HepG2 (cell line): ENCODE data around the gene CATSPERE. TPM values are rescaled to one million over a fixed set of nuclear protein-coding genes. Genes with fewer than 3 reads are reported as not detected.

Source experiments
- ARNT2 ChIP-seq: sonication (generic); formaldehyde crosslinking; IDR thresholded peaks from 2 replicates; pipeline ENCODE4 v1.8.0; 2022; ENCODE audit warnings: mild to moderate bottlenecking, low read depth, missing genetic modification reagents, moderate library complexity
- BORCS8-MEF2B ChIP-seq: sonication (generic); formaldehyde crosslinking; IDR thresholded peaks from 2 replicates; pipeline ENCODE4 v1.8.0; 2022; ENCODE audit warnings: mild to moderate bottlenecking, missing genetic modification reagents
- CENPBD1 ChIP-seq: sonication (generic); formaldehyde crosslinking; IDR thresholded peaks from 2 replicates; pipeline ENCODE4 v1.8.0; 2022; ENCODE audit warnings: missing genetic modification reagents, low read depth, mild to moderate bottlenecking, borderline replicate concordance
- DMAP1 ChIP-seq: IDR thresholded peaks from 2 replicates; pipeline ENCODE4 v1.6.1; 2016
- GLI4 ChIP-seq: sonication (generic); formaldehyde crosslinking; IDR thresholded peaks from 2 replicates; pipeline ENCODE4 v1.5.1; 2020; ENCODE audit warnings: missing genetic modification reagents, mild to moderate bottlenecking, moderate library complexity, borderline replicate concordance
- HNRNPL ChIP-seq: fragments of 200-400 bp; formaldehyde crosslinking; IDR thresholded peaks from 2 replicates; pipeline ENCODE4 v1.6.1; 2017; ENCODE audit warnings: mild to moderate bottlenecking, low read depth, low read length
- HOXA3 ChIP-seq: sonication (generic); formaldehyde crosslinking; IDR thresholded peaks from 2 replicates; pipeline ENCODE4 v1.5.0; 2020; ENCODE audit warnings: missing genetic modification reagents
- MBNL3 ChIP-seq: fragments of 250-450 bp; sonication (Bioruptor Pico); conservative IDR thresholded peaks from 2 replicates; pipeline ENCODE4 v1.8.0; 2022; ENCODE audit warnings: mild to moderate bottlenecking, inconsistent platforms
- RBM39 ChIP-seq: fragments of 200-400 bp; formaldehyde crosslinking; IDR thresholded peaks from one replicate; pipeline ENCODE4 v1.6.1; 2018; ENCODE audit warnings: antibody characterized with exemption, mild to moderate bottlenecking, low read depth, low read length; ENCODE audit not compliant: poor library complexity, severe bottlenecking
- SMYD3 ChIP-seq: sonication (generic); formaldehyde crosslinking; IDR thresholded peaks from 2 replicates; pipeline ENCODE4 v1.8.1; 2023; ENCODE audit warnings: mild to moderate bottlenecking, missing genetic modification reagents
- TBX3 ChIP-seq: fragments of 450-650 bp; IDR thresholded peaks from 2 replicates; pipeline ENCODE4 v1.6.1; 2017; ENCODE audit warnings: antibody characterized with exemption, mild to moderate bottlenecking, inconsistent platforms, borderline replicate concordance
- ZBTB2 ChIP-seq: sonication (generic); formaldehyde crosslinking; IDR thresholded peaks from 2 replicates; pipeline ENCODE4 v1.8.0; 2022; ENCODE audit warnings: low read depth, missing genetic modification reagents
- ZKSCAN1 ChIP-seq: fragments of 150-350 bp; IDR thresholded peaks from 2 replicates; pipeline ENCODE4 v1.6.1; 2014; ENCODE audit warnings: low read length
- ZNF543 ChIP-seq: sonication (generic); formaldehyde crosslinking; IDR thresholded peaks from 2 replicates; pipeline ENCODE4 v1.4.0; 2020; ENCODE audit warnings: mild to moderate bottlenecking, missing genetic modification reagents
- ZNF747 ChIP-seq: sonication (generic); formaldehyde crosslinking; IDR thresholded peaks from 2 replicates; pipeline ENCODE4 v1.8.1; 2023; ENCODE audit warnings: missing genetic modification reagents, mild to moderate bottlenecking, borderline replicate concordance
- polyA plus RNA-seq, 8 experiments: library from polyadenylated mRNA; depleted of rRNA in 3 of 8; stranded (reverse) in 7 of 8; unstranded in 1 of 8; fragments of >200 nt; fragmentation: Illumina TruSeq in 4 of 8; extraction: Trizol in 4 of 8; gene quantifications; 2 replicates each; pipeline versions ENCODE4 v1.2.1 to v1.2.3, GENCODE V29; 2011 to 2016; ENCODE audit warnings: low read depth in 4 of 8, missing spikeins in 1 of 8, mixed read lengths in 1 of 8; ENCODE audit not compliant: insufficient read depth in 1 of 8
- total RNA-seq, 5 experiments: library from RNA; depleted of rRNA; stranded (reverse); fragments of >200 nt; fragmentation: Illumina TruSeq; extraction: Trizol; gene quantifications; 2 replicates each; pipeline ENCODE4 v1.2.3, GENCODE V29; 2016; ENCODE audit warnings: low read depth in 1 of 5
- TF ChIP-seq, protein P1 (sequence below): sonication (generic); formaldehyde crosslinking; IDR thresholded peaks from 2 replicates; pipeline ENCODE4 v1.4.0; 2020; ENCODE audit warnings: missing genetic modification reagents, low read depth, mild to moderate bottlenecking, borderline replicate concordance
- TF ChIP-seq, protein P2 (sequence below): sonication (generic); formaldehyde crosslinking; IDR thresholded peaks from 2 replicates; pipeline ENCODE4 v1.8.0; 2022; ENCODE audit warnings: missing genetic modification reagents, mild to moderate bottlenecking, borderline replicate concordance
- TF ChIP-seq, protein P3 (sequence below): IDR thresholded peaks from 2 replicates; pipeline ENCODE4 v1.6.1; 2012; ENCODE audit warnings: low read length, improper control_type of control experiment

CATSPERE gene
- total and polyA plus RNA-seq, 2 of the 13 experiments (the other 11 are each of a cell fraction or from before 2014, with no cell fraction given): 0.34 to 0.51 TPM

DNA sequence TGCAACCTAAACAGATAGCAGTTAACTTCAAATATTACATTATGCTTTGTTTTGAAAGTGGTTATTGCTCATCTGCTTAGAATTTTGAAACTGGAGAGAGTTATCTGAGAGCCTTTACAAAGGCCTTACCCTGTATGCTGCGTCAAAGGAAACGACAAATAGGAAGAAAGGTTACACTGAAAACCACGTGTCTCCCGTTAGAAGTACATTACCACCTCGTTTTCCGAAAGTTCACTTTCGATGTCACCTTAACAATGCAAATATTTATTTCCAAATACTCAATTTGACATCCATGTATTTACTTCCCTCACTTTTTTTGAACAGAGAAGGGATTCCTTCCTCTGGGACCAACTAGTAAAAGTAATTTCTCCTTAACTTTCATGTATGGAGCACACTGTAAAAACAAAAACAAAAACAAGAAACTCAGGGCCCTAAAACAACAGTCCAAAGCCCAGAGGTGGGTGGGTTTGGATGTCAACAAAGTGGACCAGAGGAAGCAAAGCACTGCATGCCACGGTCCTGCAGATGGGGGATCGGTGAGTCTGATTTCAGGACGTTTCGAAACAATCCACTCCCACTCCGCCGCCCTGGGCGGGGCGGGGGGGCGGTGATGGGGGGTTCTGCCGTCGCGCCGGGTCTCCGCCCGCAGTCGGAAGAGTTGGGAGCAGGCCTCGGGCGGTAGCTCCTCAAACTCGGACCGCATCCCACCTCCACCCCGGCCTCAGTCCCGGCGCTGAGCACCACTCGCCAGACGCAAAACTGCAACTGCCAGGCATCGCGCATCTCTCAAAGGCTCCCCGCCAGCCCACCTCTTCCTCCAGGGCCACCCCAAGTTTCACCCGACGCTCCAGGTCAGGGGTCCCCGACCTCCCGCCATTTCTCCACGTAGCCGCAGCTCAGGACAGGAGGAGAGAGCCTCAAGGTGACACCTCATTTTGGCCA is 10.2 kb upstream of the CATSPERE start (continued):
- no peak for TF ChIP-seq GLI4 (CRISPR knock-in tag)
- no peak for TF ChIP-seq RBM39
- no peak for TF ChIP-seq ZNF543 (CRISPR knock-in tag)
- TF ChIP-seq, protein P1, sequence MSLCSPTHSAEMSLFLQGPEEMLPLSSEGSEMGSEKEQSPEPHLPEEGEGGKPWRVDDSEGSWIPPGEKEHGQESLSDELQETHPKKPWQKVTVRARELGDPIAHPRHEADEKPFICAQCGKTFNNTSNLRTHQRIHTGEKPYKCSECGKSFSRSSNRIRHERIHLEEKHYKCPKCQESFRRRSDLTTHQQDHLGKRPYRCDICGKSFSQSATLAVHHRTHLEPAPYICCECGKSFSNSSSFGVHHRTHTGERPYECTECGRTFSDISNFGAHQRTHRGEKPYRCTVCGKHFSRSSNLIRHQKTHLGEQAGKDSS (CRISPR knock-in tag): no peak
- TF ChIP-seq DMAP1 (CRISPR knock-in tag): no peak
- no peak for TF ChIP-seq ZBTB2 (CRISPR knock-in tag)
- TF ChIP-seq ARNT2 (CRISPR knock-in tag): no peak
- TF ChIP-seq HOXA3 (CRISPR knock-in tag): no peak
- no peak for TF ChIP-seq TBX3
- TF ChIP-seq CENPBD1 (CRISPR knock-in tag): no peak
- no peak for TF ChIP-seq MBNL3 (CRISPR knock-in tag)
- TF ChIP-seq ZNF747 (CRISPR knock-in tag): no peak
- TF ChIP-seq, protein P2, sequence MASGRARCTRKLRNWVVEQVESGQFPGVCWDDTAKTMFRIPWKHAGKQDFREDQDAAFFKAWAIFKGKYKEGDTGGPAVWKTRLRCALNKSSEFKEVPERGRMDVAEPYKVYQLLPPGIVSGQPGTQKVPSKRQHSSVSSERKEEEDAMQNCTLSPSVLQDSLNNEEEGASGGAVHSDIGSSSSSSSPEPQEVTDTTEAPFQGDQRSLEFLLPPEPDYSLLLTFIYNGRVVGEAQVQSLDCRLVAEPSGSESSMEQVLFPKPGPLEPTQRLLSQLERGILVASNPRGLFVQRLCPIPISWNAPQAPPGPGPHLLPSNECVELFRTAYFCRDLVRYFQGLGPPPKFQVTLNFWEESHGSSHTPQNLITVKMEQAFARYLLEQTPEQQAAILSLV (CRISPR knock-in tag): no peak
- no peak for TF ChIP-seq ZKSCAN1
- TF ChIP-seq BORCS8-MEF2B: no peak
- TF ChIP-seq, protein P3, sequence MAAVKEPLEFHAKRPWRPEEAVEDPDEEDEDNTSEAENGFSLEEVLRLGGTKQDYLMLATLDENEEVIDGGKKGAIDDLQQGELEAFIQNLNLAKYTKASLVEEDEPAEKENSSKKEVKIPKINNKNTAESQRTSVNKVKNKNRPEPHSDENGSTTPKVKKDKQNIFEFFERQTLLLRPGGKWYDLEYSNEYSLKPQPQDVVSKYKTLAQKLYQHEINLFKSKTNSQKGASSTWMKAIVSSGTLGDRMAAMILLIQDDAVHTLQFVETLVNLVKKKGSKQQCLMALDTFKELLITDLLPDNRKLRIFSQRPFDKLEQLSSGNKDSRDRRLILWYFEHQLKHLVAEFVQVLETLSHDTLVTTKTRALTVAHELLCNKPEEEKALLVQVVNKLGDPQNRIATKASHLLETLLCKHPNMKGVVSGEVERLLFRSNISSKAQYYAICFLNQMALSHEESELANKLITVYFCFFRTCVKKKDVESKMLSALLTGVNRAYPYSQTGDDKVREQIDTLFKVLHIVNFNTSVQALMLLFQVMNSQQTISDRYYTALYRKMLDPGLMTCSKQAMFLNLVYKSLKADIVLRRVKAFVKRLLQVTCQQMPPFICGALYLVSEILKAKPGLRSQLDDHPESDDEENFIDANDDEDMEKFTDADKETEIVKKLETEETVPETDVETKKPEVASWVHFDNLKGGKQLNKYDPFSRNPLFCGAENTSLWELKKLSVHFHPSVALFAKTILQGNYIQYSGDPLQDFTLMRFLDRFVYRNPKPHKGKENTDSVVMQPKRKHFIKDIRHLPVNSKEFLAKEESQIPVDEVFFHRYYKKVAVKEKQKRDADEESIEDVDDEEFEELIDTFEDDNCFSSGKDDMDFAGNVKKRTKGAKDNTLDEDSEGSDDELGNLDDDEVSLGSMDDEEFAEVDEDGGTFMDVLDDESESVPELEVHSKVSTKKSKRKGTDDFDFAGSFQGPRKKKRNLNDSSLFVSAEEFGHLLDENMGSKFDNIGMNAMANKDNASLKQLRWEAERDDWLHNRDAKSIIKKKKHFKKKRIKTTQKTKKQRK: no peak
- TF ChIP-seq HNRNPL: no peak
- TF ChIP-seq SMYD3 (CRISPR knock-in tag): no peak
